Right lobe of liver (tissue), 6 donors: ENCODE results near the gene HAND1. TPM values are rescaled to one million over a fixed set of nuclear protein-coding genes. Genes with fewer than 3 reads are reported as not detected.
A peak's percentile ranks its signal among the peaks of the same experiment; 100 is the strongest.

Experiments used
- ATAC-seq, 4 donors: fragments of 200-7000 bp; cut with Tn5 transposase; one replicate each; pipeline ENCODE4 v1.9.1; 2020; ENCODE audit warnings: mild to moderate bottlenecking in 4 of 4, moderate library complexity in 4 of 4
- DNase-seq, 3 donors: peaks; one replicate each; pipeline ENCODE4 v3.0.0-alpha.2; 2020
- H3K27ac ChIP-seq, 3 donors: fragments of 200-600 bp; one replicate each; pipeline ENCODE4 v1.8.0; 2022
- H3K27me3 ChIP-seq, 2 donors: fragments of 200-600 bp; one replicate each; pipeline ENCODE4 v1.8.0; 2022
- H3K36me3 ChIP-seq, 4 donors: fragments of 200-600 bp; sonication (generic) in 1 of 4; one replicate each; pipeline versions ENCODE4 v1.5.1 to v1.8.0; 2017 to 2022; ENCODE audit warnings: control low read depth in 1 of 4
- H3K4me1 ChIP-seq, 4 donors: fragments of 200-600 bp; sonication (generic) in 1 of 4; one replicate each; pipeline versions ENCODE4 v1.5.1 to v1.8.0; 2017 to 2022; ENCODE audit warnings: control low read depth in 1 of 4
- H3K4me3 ChIP-seq, 3 donors: fragments of 200-600 bp; one replicate each; pipeline ENCODE4 v1.8.0; 2022
- H3K9me3 ChIP-seq, 4 donors: fragments of 200-600 bp; sonication (generic) in 1 of 4; one replicate each; pipeline versions ENCODE4 v1.5.1 to v1.8.0; 2017 to 2022; ENCODE audit warnings: control low read depth in 1 of 4
- CTCF ChIP-seq, 4 donors: fragments of 200-600 bp in 3 of 4; fragments of 450-650 bp in 1 of 4; IDR thresholded peaks; one replicate each; pipeline versions ENCODE4 v1.5.1 to v1.8.0; 2016 to 2022; ENCODE audit warnings: antibody characterized with exemption in 4 of 4, mild to moderate bottlenecking in 2 of 4
- POLR2A ChIP-seq: fragments of 450-650 bp; IDR thresholded peaks from one replicate; pipeline ENCODE4 v1.6.1; 2017; ENCODE audit warnings: antibody characterized with exemption, mild to moderate bottlenecking
- WGBS: methylation state at CpG from one replicate; pipeline ENCODE4 v1.1.6; 2018; ENCODE audit warnings: low coverage, low lambda C conversion rate; ENCODE audit not compliant: insufficient coverage; ENCODE audit errors: missing lambda C conversion rate; 5-methylcytosine and 5-hydroxymethylcytosine counted together
- intact Hi-C, 2 donors: fragments of 100-400 bp; cut with DNase I; formaldehyde crosslinking; loops; one replicate each; pipeline versions ENCODE4 v1.11.2 to v1.14.1; 2022
- total RNA-seq, 6 experiments: library from RNA; depleted of rRNA in 2 of 6; stranded (reverse); fragments of >200 nt in 2 of 6; fragmentation: NEBNext Ultra II Directional in 3 of 6; extraction: Animal tissue kit (Norgen Biotek cat#: 25700) in 3 of 6; gene quantifications; one replicate each; pipeline versions ENCODE4 v1.1.0 to v1.2.4, GENCODE V29; 2016 to 2023
- donor health status: DM: no; HTN: yes; CAD: no.
- donor health status: DM: no; HTN: no; CAD: no.
- donor health status: DM: no; HTN: no; CAD: no.
- donor health status: DM: no; HTN: yes; CAD: no.
- donor health status: DM: no; HTN: yes; CAD: no.

Gene HAND1
- total RNA-seq, 6 experiments from 2014 or later = not detected

GRCh38 chr5:154445422-154446194 is 32.4 kb downstream of the HAND1 start, which contains the start of gene SAP30L:
Gene SAP30L, plus strand, starts transcription at chr5:154445997. Its CDS starts 608 bp downstream, at chr5:154446605.
- ATAC-seq = peak; percentile 97 to 99 (median 98)
- Histone ChIP-seq H3K4me1 (peaks cover 0 to 26% (median 3%) of the 10 kb centered on the region in 4 donors), H3K4me3 (peak within 1 kb of the TSS; percentile 73 to 98 (median 78)), H3K36me3 (peaks cover 0 to 10% (median 0%) of the 10 kb centered on the region in 4 donors), H3K9me3 (no peaks in the 10 kb centered on the region), H3K27me3 (no peaks in the 10 kb centered on the region), H3K27ac (peak within 1 kb of the TSS; percentile 49 to 79 (median 74))
- peak; percentile 96 to 97 (median 96) for DNase-seq
- TF ChIP-seq POLR2A = peak; percentile 85
- no peak for TF ChIP-seq CTCF (IDR thresholded peaks at IDR 0.05)
- under 1% methylated on average over 43 of the region's 70 CpGs for WGBS
- intact Hi-C loops = no loop called here

GRCh38 chr5:154444556-154445421 is 33.2 kb downstream of the HAND1 start:
- peak; percentile 25 to 62 (median 46) for DNase-seq

GRCh38 chr5:154442801-154443200 is 35.2 kb downstream of the HAND1 start:
- TF ChIP-seq POLR2A (no peak), CTCF (IDR thresholded peaks at IDR 0.05) (no peak)
- Histone ChIP-seq H3K36me3 (peaks cover 0 to 16% (median 0%) of the 10 kb centered on the region in 4 donors), H3K4me3 (no peak overlapping the region), H3K27ac (no peak overlapping the region), H3K9me3 (no peaks in the 10 kb centered on the region), H3K27me3 (no peaks in the 10 kb centered on the region), H3K4me1 (peaks cover 0 to 17% (median 3%) of the 10 kb centered on the region in 4 donors)
- intact Hi-C loops = no loop called here
- WGBS = 83% methylated on average over 1 of the region's 1 CpG
- no peak for ATAC-seq
- DNase-seq = no peak

More at GRCh38 chr5:154444556-154445421, 33.2 kb downstream of the HAND1 start:
- H3K27ac ChIP-seq = peak overlapping the region in 2 of 3 donors; percentile 39 to 44
- H3K36me3 ChIP-seq = peaks cover 0 to 10% (median 0%) of the 10 kb centered on the region in 4 donors
- TF ChIP-seq POLR2A = no peak
- 7% methylated on average over 27 of the region's 30 CpGs for WGBS
- intact Hi-C loops = no loop called here
- H3K4me3 ChIP-seq = peak overlapping the region; percentile 73 to 98 (median 78)
- H3K4me1 ChIP-seq = peaks cover 0 to 26% (median 3%) of the 10 kb centered on the region in 4 donors
- no peaks in the 10 kb centered on the region for H3K9me3 ChIP-seq
- H3K27me3 ChIP-seq = no peaks in the 10 kb centered on the region
- peak in 3 of 4 donors; percentile 1 to 13 (median 11) for ATAC-seq

- Histone ChIP-seq H3K9me3 (no peaks in the 10 kb centered on the region), H3K4me3 (no peak overlapping the region), H3K27me3 (no peaks in the 10 kb centered on the region), H3K4me1 (peaks cover 0 to 7% (median 0%) of the 10 kb centered on the region in 4 donors), H3K27ac (no peak overlapping the region), H3K36me3 (peaks cover 0 to 25% (median 0%) of the 10 kb centered on the region in 4 donors)
- ATAC-seq (no peak), DNase-seq (no peak)
- intact Hi-C loops = no loop called here
- TF ChIP-seq POLR2A (no peak), CTCF (IDR thresholded peaks at IDR 0.05) (no peak)
- 84% methylated on average over 5 of the region's 5 CpGs for whole genome bisulfite sequencing
Measured at GRCh38 chr5:154440540-154440939, 37.5 kb downstream of the HAND1 start.
